Right lobe of liver (tissue), 4 donors: ENCODE data around the gene TRIM4.
"Not testable (repeated sequence)": the region's sequence is repeated elsewhere in the genome, so short reads cannot be mapped to it uniquely, and the experiment has no call there.

Experiments
- POLR2A ChIP-seq: fragments of 450-650 bp; IDR thresholded peaks from one replicate; pipeline ENCODE4 v1.6.1; 2017; ENCODE audit warnings: antibody characterized with exemption, mild to moderate bottlenecking
- TF ChIP-seq, protein P1 (sequence below), 4 donors: fragments of 200-600 bp in 3 of 4; fragments of 450-650 bp in 1 of 4; IDR thresholded peaks; one replicate each; pipeline versions ENCODE4 v1.5.1 to v1.8.0; 2016 to 2022; ENCODE audit warnings: antibody characterized with exemption in 4 of 4, mild to moderate bottlenecking in 2 of 4
- donor health status: DM: no; HTN: no; CAD: no.
- donor health status: DM: no; HTN: no; CAD: no.
- donor health status: DM: no; HTN: yes; CAD: no.

DNA sequence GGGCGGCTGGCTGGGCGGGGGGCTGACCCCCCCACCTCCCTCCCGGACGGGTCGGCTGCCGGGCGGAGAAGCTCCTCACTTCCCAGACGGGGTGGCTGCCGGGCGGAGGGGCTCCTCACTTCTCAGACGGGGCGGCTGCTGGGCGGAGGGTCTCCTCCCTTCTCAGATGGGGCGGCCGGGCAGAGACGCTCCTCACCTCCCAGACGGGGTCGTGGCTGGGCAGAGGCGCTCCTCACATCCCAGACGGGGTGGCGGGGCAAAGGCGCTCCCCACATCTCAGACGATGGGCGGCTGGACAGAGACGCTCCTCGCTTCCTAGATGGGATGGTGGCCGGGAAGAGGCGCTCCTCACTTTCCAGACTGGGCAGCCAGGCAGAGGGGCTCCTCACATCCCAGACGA, 31.0 kb downstream of the TRIM4 start:
- TF ChIP-seq, protein P1, sequence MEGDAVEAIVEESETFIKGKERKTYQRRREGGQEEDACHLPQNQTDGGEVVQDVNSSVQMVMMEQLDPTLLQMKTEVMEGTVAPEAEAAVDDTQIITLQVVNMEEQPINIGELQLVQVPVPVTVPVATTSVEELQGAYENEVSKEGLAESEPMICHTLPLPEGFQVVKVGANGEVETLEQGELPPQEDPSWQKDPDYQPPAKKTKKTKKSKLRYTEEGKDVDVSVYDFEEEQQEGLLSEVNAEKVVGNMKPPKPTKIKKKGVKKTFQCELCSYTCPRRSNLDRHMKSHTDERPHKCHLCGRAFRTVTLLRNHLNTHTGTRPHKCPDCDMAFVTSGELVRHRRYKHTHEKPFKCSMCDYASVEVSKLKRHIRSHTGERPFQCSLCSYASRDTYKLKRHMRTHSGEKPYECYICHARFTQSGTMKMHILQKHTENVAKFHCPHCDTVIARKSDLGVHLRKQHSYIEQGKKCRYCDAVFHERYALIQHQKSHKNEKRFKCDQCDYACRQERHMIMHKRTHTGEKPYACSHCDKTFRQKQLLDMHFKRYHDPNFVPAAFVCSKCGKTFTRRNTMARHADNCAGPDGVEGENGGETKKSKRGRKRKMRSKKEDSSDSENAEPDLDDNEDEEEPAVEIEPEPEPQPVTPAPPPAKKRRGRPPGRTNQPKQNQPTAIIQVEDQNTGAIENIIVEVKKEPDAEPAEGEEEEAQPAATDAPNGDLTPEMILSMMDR (IDR thresholded peaks at IDR 0.05): not testable (repeated sequence)
- TF ChIP-seq POLR2A: not testable (repeated sequence)
